Stimulated activated CD4-positive, alpha-beta T cell treated with anti-CD3 and anti-CD28 coated beads, Interleukin-4, amount 100 ng/mL, for 24 hours (primary cell): ENCODE results near the gene ADD3.
"Not testable (repeated sequence)": the region's sequence is repeated elsewhere in the genome, so short reads cannot be mapped to it uniquely, and the experiment has no call there.

Experiments
- DNase-seq: peaks from one replicate; pipeline ENCODE4 v3.0.0-alpha.2; 2020

The ADD3 gene

DNA sequence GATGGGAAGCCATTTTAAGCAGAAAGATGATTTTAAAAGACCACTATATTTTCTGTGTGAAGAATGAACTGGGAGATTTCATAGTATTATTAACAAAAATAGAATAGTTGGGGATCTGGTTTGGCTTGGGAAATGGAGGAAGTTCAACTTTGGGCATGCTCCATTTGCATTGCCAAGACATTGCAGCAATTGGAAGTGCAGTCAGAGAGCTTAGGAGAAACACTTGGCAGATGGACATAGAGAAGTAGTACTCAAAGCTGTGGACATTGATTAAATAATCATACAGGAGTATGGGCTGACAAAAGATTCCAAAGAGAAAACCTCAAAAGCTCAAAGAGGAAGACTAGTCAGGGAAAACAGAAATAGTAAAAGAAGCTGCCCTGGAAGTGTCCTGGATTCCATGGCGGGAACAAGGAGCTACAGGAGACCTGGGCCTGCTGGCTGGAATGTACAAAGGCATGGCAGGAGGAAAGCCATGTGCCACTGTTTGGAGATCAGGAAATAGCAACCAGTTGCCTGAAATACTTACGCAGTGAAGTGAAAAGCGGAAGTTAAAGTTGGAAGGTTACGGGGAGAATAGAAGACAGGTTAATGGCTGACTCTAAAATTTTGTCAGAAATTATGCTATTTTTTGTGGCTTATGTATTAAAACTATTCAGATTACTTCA is 106.0 kb downstream of the ADD3 start:
- no peak for DNase-seq

GRCh38 chr10:110114668-110115067 is 106.9 kb downstream of the ADD3 start:
- not testable (repeated sequence) for DNase-seq

DNA sequence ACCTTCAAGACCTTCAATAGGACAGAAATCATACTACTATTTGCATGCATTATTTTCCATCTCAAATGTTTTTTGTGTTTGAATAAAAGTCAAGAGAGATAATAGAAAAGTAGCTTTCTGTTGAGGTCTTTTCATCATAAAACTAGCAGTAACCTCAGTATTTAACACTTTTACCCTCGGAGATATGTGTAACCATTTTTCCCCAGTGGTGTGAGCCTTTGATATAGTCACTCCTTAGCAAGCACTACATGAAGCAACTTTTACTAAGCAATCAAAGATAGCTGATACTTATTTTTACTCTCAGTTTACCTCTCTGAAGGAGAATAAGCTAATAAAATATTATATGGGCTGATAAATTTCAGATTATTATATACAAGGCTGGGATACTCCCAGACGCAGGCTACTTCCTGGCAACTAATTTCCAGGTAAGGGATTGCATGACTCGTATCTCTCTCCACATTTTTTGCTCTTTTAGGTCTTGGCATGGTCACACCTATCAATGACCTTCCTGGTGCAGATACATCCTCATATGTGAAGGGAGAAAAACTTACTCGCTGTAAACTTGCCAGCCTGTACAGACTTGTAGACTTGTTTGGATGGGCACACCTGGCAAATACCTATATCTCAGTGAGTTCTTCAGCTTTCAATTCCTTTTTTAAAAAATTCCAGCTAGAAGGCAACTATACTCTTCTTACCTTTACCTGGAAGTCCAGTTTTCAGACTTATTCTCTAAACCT is 108.2 kb downstream of the ADD3 start:
- DNase-seq = no peak

GRCh38 chr10:110118891-110119621 is 111.3 kb downstream of the ADD3 start:
- DNase-seq = no peak

GRCh38 chr10:110123594-110123993 is 115.8 kb downstream of the ADD3 start:
- DNase-seq = no peak

DNA sequence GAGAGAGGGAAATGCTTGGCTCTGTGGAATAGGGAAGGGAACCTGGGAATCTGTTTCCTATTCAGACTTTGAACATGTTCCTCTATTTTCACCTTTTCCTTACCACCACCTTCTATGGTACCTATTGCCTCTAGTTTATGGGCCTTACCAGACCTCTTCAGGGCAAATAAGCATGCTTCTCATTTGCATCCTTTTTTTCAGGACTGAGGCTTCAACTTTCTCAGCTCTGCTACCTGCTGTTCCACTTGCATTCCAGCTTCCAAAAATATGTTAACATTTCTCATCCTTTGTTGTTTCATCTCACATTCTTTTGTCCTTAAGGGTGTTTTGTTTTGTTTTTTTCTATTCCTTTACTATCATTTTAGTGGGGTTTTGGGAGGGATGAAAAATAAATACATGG is 121.7 kb downstream of the ADD3 start:
- DNase-seq = no peak

DNA sequence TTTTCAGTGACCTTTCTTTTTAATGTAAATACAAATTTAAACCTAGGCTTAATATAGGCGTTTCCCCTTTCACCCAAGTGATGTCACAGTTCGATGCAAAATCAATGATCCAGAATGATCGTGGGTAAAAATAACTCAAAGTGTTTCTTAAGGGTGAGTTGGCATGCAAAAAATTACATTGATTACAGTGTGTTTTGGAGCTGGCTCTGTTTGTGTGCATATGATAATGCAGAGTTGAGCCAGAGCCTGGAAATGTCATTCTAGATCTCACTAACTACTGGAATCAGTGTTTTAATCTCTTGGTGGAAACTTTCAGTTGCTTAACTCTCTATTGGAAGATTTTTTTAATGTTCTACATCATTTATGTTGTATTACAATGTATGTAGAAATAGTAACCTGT is 127.1 kb downstream of the ADD3 start:
- no peak for DNase-seq

DNA sequence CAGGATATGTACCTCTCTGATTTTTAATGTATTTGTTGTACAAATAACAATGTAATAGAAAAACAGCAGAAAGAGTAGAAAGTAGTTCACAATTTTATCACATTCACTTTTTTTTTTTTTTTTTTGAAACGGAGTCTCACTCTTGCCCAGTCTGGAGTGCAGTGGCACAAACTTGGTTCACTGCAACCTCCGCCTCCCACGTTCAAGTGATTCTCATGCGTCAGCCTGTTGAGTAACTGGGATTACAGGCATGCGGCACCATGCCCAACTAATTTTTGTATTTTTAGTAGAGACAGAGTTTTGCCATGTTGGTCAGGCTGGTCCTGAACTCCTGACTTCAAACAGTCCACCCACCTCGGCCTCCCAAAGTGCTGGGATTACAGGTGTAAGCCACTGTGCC is 128.1 kb downstream of the ADD3 start:
- not testable (repeated sequence) for DNase-seq

DNA sequence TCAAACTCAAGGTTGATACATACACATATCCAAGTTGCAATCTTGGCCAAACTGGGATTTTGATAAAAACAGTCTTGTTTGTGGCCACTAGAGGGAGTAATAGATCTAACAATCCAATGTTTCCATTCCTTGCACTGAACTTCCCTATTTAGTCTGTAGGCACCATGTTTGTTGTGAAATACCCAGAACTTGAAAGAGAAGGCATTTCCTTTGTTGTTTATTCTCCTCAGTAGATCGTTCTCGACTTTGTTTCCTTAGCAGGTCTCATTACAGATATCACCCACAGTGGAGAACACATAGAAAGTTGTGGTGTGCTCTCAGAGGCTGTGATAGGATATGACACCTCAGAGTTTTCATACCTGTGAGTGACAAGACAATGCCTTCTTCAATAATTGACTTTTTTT is 129.4 kb downstream of the ADD3 start:
- DNase-seq = no peak

GRCh38 chr10:110138197-110138812 is 130.5 kb downstream of the ADD3 start:
- DNase-seq = no peak

DNA sequence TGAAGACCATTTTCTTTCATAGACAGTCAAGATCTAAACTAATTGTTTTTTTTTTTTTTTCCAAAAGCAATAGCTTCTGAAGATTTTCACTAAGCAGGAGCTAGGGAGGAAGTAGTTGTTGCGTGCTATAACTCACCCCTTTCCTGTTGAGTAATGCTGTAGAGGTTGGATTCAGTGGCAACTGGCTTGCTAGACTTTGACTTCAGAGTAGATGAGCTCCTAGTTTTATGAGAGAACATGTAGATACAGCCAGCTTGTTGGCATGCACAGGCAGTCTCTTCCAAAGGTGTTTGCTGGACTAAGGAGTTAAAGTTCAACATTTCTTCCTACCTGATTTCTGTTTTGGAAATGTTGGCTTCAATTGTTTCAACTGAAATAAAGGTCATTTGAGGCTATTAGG is 133.4 kb downstream of the ADD3 start:
- DNase-seq = no peak

- no peak for DNase-seq
Observed at GRCh38 chr10:110141871-110142635, 134.3 kb downstream of the ADD3 start.

DNA sequence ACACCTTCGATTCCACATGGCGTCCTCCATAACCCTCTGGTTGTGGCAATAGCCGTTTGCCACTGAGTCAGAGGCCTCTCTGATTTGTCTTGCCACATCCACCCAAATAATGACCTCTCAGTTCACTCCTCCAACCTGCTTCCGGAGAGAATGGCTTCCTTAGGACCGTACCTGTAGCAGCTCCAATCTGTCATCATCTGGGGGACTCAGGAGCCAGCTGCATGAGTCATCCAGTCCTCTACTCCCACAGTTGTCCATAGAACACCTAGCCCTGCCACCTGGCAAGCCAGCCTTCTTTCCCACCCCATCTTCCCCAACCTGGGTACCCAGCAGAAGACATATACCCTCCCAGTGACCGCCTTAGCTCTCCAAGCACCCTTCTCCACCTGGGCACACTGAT is 135.2 kb downstream of the ADD3 start:
- DNase-seq = no peak

- no peak for DNase-seq
Observed at GRCh38 chr10:110144507-110144906, 136.7 kb downstream of the ADD3 start.

GRCh38 chr10:110147961-110148360 is 140.2 kb downstream of the ADD3 start:
- DNase-seq = no peak

DNA sequence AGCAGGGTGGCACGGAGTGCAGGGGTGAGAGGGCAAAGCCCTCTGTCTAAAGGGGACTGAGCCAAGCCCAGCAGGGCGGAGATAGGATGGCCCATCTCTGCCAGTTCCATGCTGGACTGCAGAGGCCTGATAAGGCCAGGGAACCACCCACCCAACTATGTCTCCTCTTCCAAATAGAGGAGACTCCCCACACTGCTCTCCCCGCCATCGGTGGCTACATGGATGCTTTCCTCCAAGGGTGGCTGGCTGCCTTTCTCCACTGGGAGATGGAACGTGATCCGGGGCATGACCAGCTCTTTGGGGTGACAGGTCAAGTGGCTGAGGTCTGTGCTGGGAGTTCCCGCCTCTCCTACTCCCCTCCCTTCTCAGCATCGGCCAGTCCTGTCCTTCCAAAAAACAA is 141.5 kb downstream of the ADD3 start:
- no peak for DNase-seq

- DNase-seq = no peak
Observed at GRCh38 chr10:110150046-110150445, 142.3 kb downstream of the ADD3 start.

DNA sequence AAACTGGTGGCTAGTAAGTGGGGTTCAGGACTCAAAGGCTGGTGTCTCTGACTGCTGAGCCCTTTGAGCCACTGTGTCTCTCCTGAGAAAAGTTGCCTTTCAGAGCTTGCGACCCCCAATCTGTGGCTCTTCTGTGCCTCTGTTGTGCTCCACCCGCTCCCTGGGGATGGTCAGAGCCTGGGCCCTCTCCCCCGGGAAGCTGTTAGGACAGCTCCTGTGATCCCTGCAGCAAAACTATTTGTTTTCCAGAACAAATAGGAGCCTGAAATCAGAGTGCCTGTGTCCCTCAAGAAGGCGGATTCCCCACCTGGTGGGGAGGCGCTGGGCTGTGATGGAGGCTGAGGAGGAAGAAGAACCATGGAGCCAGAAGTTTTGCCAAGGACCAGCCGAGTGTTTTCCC is 143.2 kb downstream of the ADD3 start:
- DNase-seq = no peak

- DNase-seq = no peak
Observed at GRCh38 chr10:110151467-110151866, 143.7 kb downstream of the ADD3 start.

GRCh38 chr10:110151971-110152370 is 144.2 kb downstream of the ADD3 start:
- no peak for DNase-seq

DNA sequence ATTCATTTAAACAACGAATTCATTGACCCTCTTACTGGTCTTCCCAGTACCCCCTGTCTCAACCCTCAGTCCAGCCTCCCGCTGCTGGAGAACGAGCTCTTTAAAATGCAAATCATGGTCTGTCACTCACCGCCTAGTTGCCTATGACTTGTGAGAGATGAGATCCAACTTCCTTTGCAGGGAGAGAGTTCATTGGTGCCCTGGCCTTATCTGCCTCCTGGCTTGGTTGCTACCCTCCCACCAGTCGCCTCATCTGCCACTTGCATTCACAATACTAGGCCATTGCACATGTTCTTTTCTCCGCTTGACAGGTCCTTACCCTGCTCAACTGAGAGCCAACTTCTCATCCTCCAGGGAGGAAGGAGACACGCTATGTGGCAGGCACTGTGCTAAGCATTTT is 145.6 kb downstream of the ADD3 start:
- DNase-seq = no peak

DNA sequence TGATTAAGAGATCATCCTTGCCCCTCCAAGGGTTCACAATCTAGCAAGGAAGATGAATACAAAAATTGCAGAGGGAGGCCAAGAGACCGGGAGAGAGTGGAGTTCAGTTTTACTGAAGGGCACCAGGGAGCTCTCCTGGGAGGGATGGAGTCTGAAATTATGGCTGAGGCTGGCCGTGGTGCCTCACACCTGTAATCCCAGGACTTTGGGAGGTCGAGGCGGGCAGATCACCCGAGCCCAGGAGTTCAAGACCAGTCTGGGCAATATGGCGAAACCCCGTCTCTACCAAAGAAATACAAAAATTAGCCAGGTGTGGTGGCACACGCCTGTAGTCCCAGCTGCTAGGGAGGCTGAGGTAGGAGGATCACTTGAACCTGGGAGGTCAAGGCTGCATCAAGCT is 148.3 kb downstream of the ADD3 start:
- no peak for DNase-seq
